ENCODE measurements around the gene ALB. TPM values are rescaled to one million over a fixed set of nuclear protein-coding genes. Genes with fewer than 3 reads are reported as not detected.

ALB gene
- total RNA-seq, 1 experiment from 2014 or later = 0.22 TPM

DNA sequence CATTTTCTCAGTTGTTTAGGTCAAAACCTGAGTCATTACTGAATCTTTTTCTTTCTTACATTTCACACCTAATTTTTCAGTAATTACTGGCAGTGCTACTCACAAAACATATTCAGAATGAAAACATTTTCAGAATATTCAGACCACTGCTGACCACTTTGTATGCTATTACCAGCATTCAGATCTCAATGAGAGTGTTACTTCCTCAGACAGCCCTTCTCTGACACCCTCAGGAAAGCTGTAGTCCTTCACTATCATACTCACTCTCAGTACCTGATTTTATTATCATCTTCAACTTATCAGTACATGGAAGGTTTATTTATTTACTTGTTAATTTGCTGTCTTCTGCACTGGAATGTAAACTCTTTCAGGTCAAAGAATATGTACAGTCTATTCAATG is 12.3 kb upstream of the ALB start:
- ATAC-seq (no peak), DNase-seq (no peak)
- Histone ChIP-seq H3K27me3 (ENCODE audit: low read length) (peaks cover 55% of the 10 kb centered on the region), H4K20me1 (ENCODE audit: low read length) (no peaks in the 10 kb centered on the region), H3F3A (ENCODE audit: low read length, unreplicated experiment) (no peaks in the 10 kb centered on the region), H3K4me1 (ENCODE audit: insufficient read depth, low read length) (no peaks in the 10 kb centered on the region), H3K9me2 (replicated peaks; ENCODE audit: low read length) (no peaks in the 10 kb centered on the region), H3K9me3 (ENCODE audit: low read length) (no peaks in the 10 kb centered on the region), H3K4me2 (ENCODE audit: low read length) (no peak overlapping the region), H3K27ac (ENCODE audit: low read length) (no peak overlapping the region), H2AFZ (ENCODE audit: low read length) (no peak overlapping the region), H3K36me3 (ENCODE audit: low read depth, low read length) (no peaks in the 10 kb centered on the region), H3K4me3 (ENCODE audit: low read length) (no peak overlapping the region), H3K9ac (ENCODE audit: low read length) (no peak overlapping the region), H3K79me2 (ENCODE audit: low read length) (no peaks in the 10 kb centered on the region)
- ChIA-PET POLR2A (ENCODE audit: unreplicated experiment) (no interaction called here), CTCF (no interaction called here)
- no peak for TF ChIP-seq EZH2phosphoT487 (IDR thresholded peaks at IDR 0.05; ENCODE audit: borderline replicate concordance, low read length)
- BruUV-seq (replicated peaks) = no TSS peak
- intact Hi-C loops (cut with micrococcal nuclease) = loop anchor here (5.0 kb wide), 1 partner anchor 39 kb away; no protein-coding TSS in a partner anchor

DNA sequence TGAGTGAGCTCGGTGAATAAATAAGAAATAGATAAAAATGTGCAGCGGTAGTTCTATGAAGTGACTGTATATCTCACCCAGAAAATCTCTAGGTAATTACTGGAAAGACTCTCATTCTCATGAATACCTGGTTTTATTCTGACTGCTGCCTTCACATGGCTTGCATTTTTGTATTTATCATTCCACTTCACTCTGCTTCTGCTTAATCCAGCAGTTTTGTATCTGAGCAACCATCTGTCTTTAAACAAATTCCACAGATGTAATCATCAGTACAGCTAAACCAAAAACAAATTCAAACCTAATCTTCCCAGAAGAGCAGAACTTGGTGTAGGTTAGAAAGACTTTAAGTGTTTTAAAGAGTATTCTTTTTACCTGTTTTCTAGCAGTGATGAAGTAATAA is 11.2 kb upstream of the ALB start:
- Histone ChIP-seq H3K4me2 (ENCODE audit: low read length) (no peak overlapping the region), H4K20me1 (ENCODE audit: low read length) (no peaks in the 10 kb centered on the region), H3K27me3 (ENCODE audit: low read length) (peaks cover 55% of the 10 kb centered on the region), H3K36me3 (ENCODE audit: low read depth, low read length) (no peaks in the 10 kb centered on the region), H3K9ac (ENCODE audit: low read length) (no peak overlapping the region), H3F3A (ENCODE audit: low read length, unreplicated experiment) (no peaks in the 10 kb centered on the region), H3K9me3 (ENCODE audit: low read length) (no peaks in the 10 kb centered on the region), H3K4me1 (ENCODE audit: insufficient read depth, low read length) (no peaks in the 10 kb centered on the region), H3K79me2 (ENCODE audit: low read length) (no peaks in the 10 kb centered on the region), H3K27ac (ENCODE audit: low read length) (no peak overlapping the region), H3K9me2 (replicated peaks; ENCODE audit: low read length) (no peaks in the 10 kb centered on the region), H2AFZ (ENCODE audit: low read length) (no peak overlapping the region), H3K4me3 (ENCODE audit: low read length) (no peak overlapping the region)
- ChIA-PET CTCF (no interaction called here), POLR2A (ENCODE audit: unreplicated experiment) (no interaction called here)
- no peak for DNase-seq
- BruUV-seq (replicated peaks) = no TSS peak
- ATAC-seq = no peak
- intact Hi-C loops (cut with micrococcal nuclease) = loop anchor here (5.0 kb wide), 1 partner anchor 41 kb away; no protein-coding TSS in a partner anchor
- TF ChIP-seq EZH2phosphoT487 (IDR thresholded peaks at IDR 0.05; ENCODE audit: borderline replicate concordance, low read length) = no peak
- no peak for TF ChIP-seq EZH2 (IDR thresholded peaks at IDR 0.05; ENCODE audit: low read length, unreplicated experiment)
- no peak for TF ChIP-seq CTCF (conservative IDR thresholded peaks at IDR 0.05; ENCODE audit: low read depth, low read length)

DNA sequence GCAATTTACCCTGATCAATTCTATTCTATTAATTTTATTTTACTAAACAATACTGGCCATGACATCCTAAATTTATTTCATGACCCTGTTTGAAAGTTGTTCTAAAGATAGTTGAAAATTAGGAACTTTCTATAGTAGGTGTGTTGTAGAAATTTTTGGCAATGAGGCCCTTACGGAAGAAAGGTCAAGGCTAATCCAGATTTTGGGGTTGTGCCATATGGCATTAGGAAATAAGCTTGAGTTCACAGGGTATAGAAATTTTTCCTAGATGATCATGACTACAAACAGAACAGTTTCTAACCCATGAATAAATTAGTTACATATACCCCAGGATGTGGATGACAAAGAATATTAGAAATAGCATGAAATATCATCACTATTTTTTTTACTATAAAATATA is 7.8 kb upstream of the ALB start:
- no peak overlapping the region for H3K9ac ChIP-seq (ENCODE audit: low read length)
- H3K4me1 ChIP-seq (ENCODE audit: insufficient read depth, low read length) = no peaks in the 10 kb centered on the region
- intact Hi-C loops (cut with micrococcal nuclease) = loop anchor here (5.0 kb wide), 1 partner anchor 51 kb away; no protein-coding TSS in a partner anchor
- H4K20me1 ChIP-seq (ENCODE audit: low read length) = no peaks in the 10 kb centered on the region
- no peaks in the 10 kb centered on the region for H3K36me3 ChIP-seq (ENCODE audit: low read depth, low read length)
- H2AFZ ChIP-seq (ENCODE audit: low read length) = no peak overlapping the region
- no TSS peak for BruUV-seq (replicated peaks)
- peaks cover 65% of the 10 kb centered on the region for H3K27me3 ChIP-seq (ENCODE audit: low read length)
- DNase-seq = no peak
- no peak overlapping the region for H3K4me2 ChIP-seq (ENCODE audit: low read length)
- CTCF ChIA-PET = no interaction called here
- H3K4me3 ChIP-seq (ENCODE audit: low read length) = no peak overlapping the region
- H3K27ac ChIP-seq (ENCODE audit: low read length) = no peak overlapping the region
- POLR2A ChIA-PET (ENCODE audit: unreplicated experiment) = no interaction called here
- no peaks in the 10 kb centered on the region for H3K9me2 ChIP-seq (replicated peaks; ENCODE audit: low read length)
- H3K9me3 ChIP-seq (ENCODE audit: low read length) = no peaks in the 10 kb centered on the region
- TF ChIP-seq CTCF (conservative IDR thresholded peaks at IDR 0.05; ENCODE audit: low read depth, low read length) (no peak), EZH2phosphoT487 (IDR thresholded peaks at IDR 0.05; ENCODE audit: borderline replicate concordance, low read length) (no peak), EZH2 (IDR thresholded peaks at IDR 0.05; ENCODE audit: low read length, unreplicated experiment) (no peak)
- H3K79me2 ChIP-seq (ENCODE audit: low read length) = no peaks in the 10 kb centered on the region
- no peaks in the 10 kb centered on the region for H3F3A ChIP-seq (ENCODE audit: low read length, unreplicated experiment)
- no peak for ATAC-seq

Measured in PC-3 (cell line).